Measurements from ENCODE around the gene RPS16.
A peak's percentile ranks its signal among the peaks of the same experiment; 100 is the strongest.

The RPS16 gene

GRCh38 chr19:39407660-39408391 is 27.9 kb downstream of the RPS16 start:
- DNase-seq (ENCODE audit: low read depth), result no peak

GRCh38 chr19:39407410-39407659 is 28.4 kb downstream of the RPS16 start:
- DNase-seq (ENCODE audit: low read depth), result no peak

- peak; percentile 80 for DNase-seq (ENCODE audit: low read depth)
Measured at GRCh38 chr19:39406656-39407409, 28.9 kb downstream of the RPS16 start, which contains the start of gene ZFP36. ZFP36 (plus strand) TSS chr19:39406847; CDS start chr19:39406905, 58 bp downstream.

GRCh38 chr19:39405958-39406655 is 29.6 kb downstream of the RPS16 start:
- DNase-seq (ENCODE audit: low read depth), result no peak

- no peak for DNase-seq (ENCODE audit: low read depth)
Measured at GRCh38 chr19:39405261-39405957, 30.3 kb downstream of the RPS16 start.

- DNase-seq (ENCODE audit: low read depth), result peak; percentile 99
Measured at GRCh38 chr19:39403331-39404312, 32.1 kb downstream of the RPS16 start.

GRCh38 chr19:39402346-39403300 is 33.1 kb downstream of the RPS16 start:
- DNase-seq (ENCODE audit: low read depth), result peak; percentile 83

GRCh38 chr19:39401549-39402345 is 34.0 kb downstream of the RPS16 start:
- peak; percentile 47 for DNase-seq (ENCODE audit: low read depth)

- no peak for DNase-seq (ENCODE audit: low read depth)
Measured at GRCh38 chr19:39401070-39401548, 34.6 kb downstream of the RPS16 start.

GRCh38 chr19:39400061-39400460 is 35.7 kb downstream of the RPS16 start:
- DNase-seq (ENCODE audit: low read depth), result no peak

GRCh38 chr19:39399668-39400050 is 36.1 kb downstream of the RPS16 start:
- no peak for DNase-seq (ENCODE audit: low read depth)

- peak; percentile 83 for DNase-seq (ENCODE audit: low read depth)
Measured at GRCh38 chr19:39398297-39398864, 37.4 kb downstream of the RPS16 start.

GRCh38 chr19:39397360-39398296 is 38.1 kb downstream of the RPS16 start:
- peak; percentile 69 for DNase-seq (ENCODE audit: low read depth)

- DNase-seq (ENCODE audit: low read depth), result peak; percentile 100
Measured at GRCh38 chr19:39390751-39391437, 44.9 kb downstream of the RPS16 start, which contains the start of the genes MED29 and PAF1. MED29 (plus strand) TSS chr19:39391378; CDS start chr19:39391423, 45 bp downstream. PAF1 (minus strand) TSS chr19:39391106; CDS start chr19:39390864, 242 bp downstream.

- DNase-seq (ENCODE audit: low read depth), result no peak
Measured at GRCh38 chr19:39390451-39390750, 45.3 kb downstream of the RPS16 start.

GRCh38 chr19:39389631-39390414 is 45.9 kb downstream of the RPS16 start:
- DNase-seq (ENCODE audit: low read depth), result no peak
